A549 (cell line): ENCODE measurements around the gene PCDHGB5. TPM values are rescaled to one million over a fixed set of nuclear protein-coding genes. Genes with fewer than 3 reads are reported as not detected.
"Not testable (repeated sequence)": the region's sequence is repeated elsewhere in the genome, so short reads cannot be mapped to it uniquely, and the experiment has no call there.

Experiments used
- ATAC-seq, 2 experiments: fragments of 200-7000 bp in 1 of 2; fragments of >200 bp in 1 of 2; cut with Nextera tagmentation in 1 of 2; cut with Tn5 transposase in 1 of 2; 3 replicates each; pipeline versions ENCODE4 v1.8.0 to v1.9.1; 2018 to 2020; ENCODE audit warnings: mild to moderate bottlenecking in 1 of 2, moderate library complexity in 1 of 2
- CTCF ChIA-PET: fragments of 300-600 bp; sonication (Branson Sonifier 250); formaldehyde crosslinking; extraction: SDS; loops from one replicate; lab custom pipeline; 2021; ENCODE audit warnings: antibody characterized with exemption, inconsistent platforms; lab: Yijun Ruan, JAX
- POLR2A ChIA-PET: fragments of 350-600 bp; formaldehyde crosslinking; extraction: SDS; loops from one replicate; lab custom pipeline; 2021; ENCODE audit warnings: antibody characterized with exemption, inconsistent platforms; lab: Yijun Ruan, JAX
- DNase-seq, 2 experiments: peaks; one replicate each; pipeline versions ENCODE4 v3.0.0 to v3.0.0-alpha.2; 2011 to 2016; ENCODE audit warnings: low read depth in 1 of 2, low spot score in 1 of 2
- FAIRE-seq: peaks from 2 replicates; lab custom pipeline; 2011; peaks lifted over from hg19 to GRCh38; lab: Jason Lieb, UNC
- H3K27ac ChIP-seq, 2 experiments: fragments of >200 bp; sonication (Bioruptor Twin); formaldehyde crosslinking; 3 replicates each; pipeline ENCODE4 v1.5.1; 2016 to 2017
- H3K4me1 ChIP-seq: fragments of >200 bp; sonication (Bioruptor Twin); formaldehyde crosslinking; 3 replicates; pipeline ENCODE4 v1.6.1; 2016
- H3K4me2 ChIP-seq: fragments of >200 bp; sonication (Bioruptor Twin); formaldehyde crosslinking; 3 replicates; pipeline ENCODE4 v1.6.1; 2016
- H3K4me3 ChIP-seq: fragments of >200 bp; sonication (Bioruptor Twin); formaldehyde crosslinking; 3 replicates; pipeline ENCODE4 v1.5.1; 2016
- H3K9me3 ChIP-seq: fragments of >200 bp; sonication (Bioruptor Twin); formaldehyde crosslinking; 3 replicates; pipeline ENCODE4 v1.6.1; 2016
- CHD4 ChIP-seq: fragments of 200-600 bp; sonication (generic); IDR thresholded peaks from 2 replicates; pipeline ENCODE4 v1.6.1; 2016; ENCODE audit warnings: antibody characterized with exemption, mild to moderate bottlenecking, borderline replicate concordance
- EHF ChIP-seq: fragments of 250-450 bp; sonication (Bioruptor Pico); IDR thresholded peaks from 2 replicates; pipeline ENCODE4 v1.5.0; 2020; ENCODE audit warnings: mild to moderate bottlenecking
- EP300 ChIP-seq, 2 experiments: fragments of >200 bp; sonication (Bioruptor Twin); formaldehyde crosslinking; IDR thresholded peaks; 2 replicates in 1 of 2; 3 replicates in 1 of 2; pipeline ENCODE4 v1.6.1; 2016 to 2017
- ESRRA ChIP-seq: fragments of 150-350 bp; IDR thresholded peaks from 2 replicates; pipeline ENCODE4 v1.6.1; 2014; ENCODE audit warnings: mild to moderate bottlenecking, low read length, borderline replicate concordance
- FOSB ChIP-seq: fragments of 250-450 bp; sonication (Bioruptor Pico); IDR thresholded peaks from 2 replicates; pipeline ENCODE4 v1.5.0; 2020; ENCODE audit warnings: mild to moderate bottlenecking, moderate library complexity
- FOXS1 ChIP-seq: fragments of 250-450 bp; sonication (Bioruptor Pico); IDR thresholded peaks from 2 replicates; pipeline ENCODE4 v1.5.0; 2020; ENCODE audit warnings: mild to moderate bottlenecking, moderate library complexity
- GATA3 ChIP-seq: IDR thresholded peaks from 2 replicates; pipeline ENCODE4 v1.6.1; 2012; ENCODE audit warnings: borderline replicate concordance
- HEYL ChIP-seq: fragments of 250-450 bp; sonication (Bioruptor Pico); IDR thresholded peaks from 2 replicates; pipeline ENCODE4 v1.8.0; 2021; ENCODE audit warnings: mild to moderate bottlenecking, moderate library complexity
- HOXB5 ChIP-seq: fragments of 250-450 bp; sonication (Bioruptor Pico); IDR thresholded peaks from 2 replicates; pipeline ENCODE4 v1.5.0; 2020; ENCODE audit warnings: mild to moderate bottlenecking, moderate library complexity
- JUN ChIP-seq, 2 experiments: fragments of >200 bp; sonication (Bioruptor Twin); formaldehyde crosslinking; IDR thresholded peaks; 2 replicates in 1 of 2; 3 replicates in 1 of 2; pipeline ENCODE4 v1.6.1; 2016 to 2017
- NPAS2 ChIP-seq: fragments of 250-450 bp; sonication (Bioruptor Pico); IDR thresholded peaks from 2 replicates; pipeline ENCODE4 v1.8.0; 2022; ENCODE audit warnings: mild to moderate bottlenecking, moderate library complexity, borderline replicate concordance
- PHF8 ChIP-seq: fragments of 200-600 bp; sonication (generic); IDR thresholded peaks from 2 replicates; pipeline ENCODE4 v1.6.1; 2016; ENCODE audit warnings: low read depth, mild to moderate bottlenecking, antibody characterized with exemption, moderate library complexity, borderline replicate concordance
- RCOR1 ChIP-seq: fragments of 150-350 bp; IDR thresholded peaks from 2 replicates; pipeline ENCODE4 v1.6.1; 2014; ENCODE audit warnings: antibody characterized with exemption, low read length, low read depth
- RFX5 ChIP-seq: fragments of 450-650 bp; IDR thresholded peaks from 2 replicates; pipeline ENCODE4 v1.7.1; 2014; ENCODE audit warnings: antibody characterized with exemption, mild to moderate bottlenecking, moderate library complexity
- SMC3 ChIP-seq: fragments of >200 bp; sonication (Bioruptor Twin); formaldehyde crosslinking; IDR thresholded peaks from 3 replicates; pipeline ENCODE4 v1.6.1; 2018; ENCODE audit warnings: inconsistent platforms
- SREBF2 ChIP-seq: fragments of 450-650 bp; IDR thresholded peaks from 2 replicates; pipeline ENCODE4 v1.6.1; 2014; ENCODE audit warnings: mild to moderate bottlenecking, moderate library complexity
- ZC3H11A ChIP-seq: fragments of 450-650 bp; IDR thresholded peaks from 2 replicates; pipeline ENCODE4 v1.6.1; 2014; ENCODE audit warnings: antibody characterized with exemption, mild to moderate bottlenecking
- ZNF302 ChIP-seq: fragments of 250-450 bp; sonication (Bioruptor Pico); IDR thresholded peaks from 2 replicates; pipeline ENCODE4 v1.9.0; 2021; ENCODE audit warnings: inconsistent platforms, mild to moderate bottlenecking, moderate library complexity
- ZSCAN20 ChIP-seq: fragments of 250-450 bp; sonication (Bioruptor Pico); IDR thresholded peaks from 2 replicates; pipeline ENCODE4 v1.8.0; 2022; ENCODE audit warnings: mild to moderate bottlenecking, moderate library complexity
- WGBS: methylation state at CpG from one replicate; pipeline ENCODE4 v1.1.6; 2017; ENCODE audit errors: missing lambda C conversion rate; 5-methylcytosine and 5-hydroxymethylcytosine counted together
- polyA plus RNA-seq, 4 experiments: library from polyadenylated mRNA; depleted of rRNA in 3 of 4; stranded (reverse); fragments of >200 nt; fragmentation: RNase III in 1 of 4; extraction: RNeasy Plus Mini Kit Qiagen cat#74134 plus additional on column Dnase treatment in 1 of 4; gene quantifications; 2 replicates in 3 of 4; 3 replicates in 1 of 4; pipeline ENCODE4 v1.2.3, GENCODE V29; 2011 to 2017
- TF ChIP-seq, protein P1 (sequence below): IDR thresholded peaks from 2 replicates; pipeline ENCODE4 v1.6.1; 2012
- TF ChIP-seq, protein P2 (sequence below): fragments of 250-450 bp; sonication (Bioruptor Pico); IDR thresholded peaks from 2 replicates; pipeline ENCODE4 v1.5.0; 2021; ENCODE audit warnings: mild to moderate bottlenecking, moderate library complexity, borderline replicate concordance
- TF ChIP-seq, protein P3 (sequence below): IDR thresholded peaks from 2 replicates; pipeline ENCODE4 v1.6.1; 2012; ENCODE audit warnings: low read depth, borderline replicate concordance
- TF ChIP-seq, protein P4 (sequence below): fragments of 250-450 bp; sonication (Bioruptor Pico); IDR thresholded peaks from 2 replicates; pipeline ENCODE4 v1.5.0; 2020; ENCODE audit warnings: low read depth, mild to moderate bottlenecking, moderate library complexity

The PCDHGB5 gene
- polyA plus RNA-seq, 2 of the 4 experiments (the other 2 are of a cell fraction) = 1.9 to 3.2 TPM

DNA sequence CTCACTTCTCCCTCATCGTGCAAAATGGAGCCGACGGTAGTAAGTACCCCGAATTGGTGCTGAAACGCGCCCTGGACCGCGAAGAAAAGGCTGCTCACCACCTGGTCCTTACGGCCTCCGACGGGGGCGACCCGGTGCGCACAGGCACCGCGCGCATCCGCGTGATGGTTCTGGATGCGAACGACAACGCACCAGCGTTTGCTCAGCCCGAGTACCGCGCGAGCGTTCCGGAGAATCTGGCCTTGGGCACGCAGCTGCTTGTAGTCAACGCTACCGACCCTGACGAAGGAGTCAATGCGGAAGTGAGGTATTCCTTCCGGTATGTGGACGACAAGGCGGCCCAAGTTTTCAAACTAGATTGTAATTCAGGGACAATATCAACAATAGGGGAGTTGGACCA is 33.5 kb downstream of the PCDHGB5 start:
- FAIRE-seq (no peak), DNase-seq (no peak), ATAC-seq (no peak)
- H3K4me3 ChIP-seq = no peak overlapping the region
- no peak for TF ChIP-seq ESRRA
- TF ChIP-seq NPAS2 (CRISPR knock-in tag) = no peak
- no peak for TF ChIP-seq ZC3H11A
- TF ChIP-seq, protein P1, sequence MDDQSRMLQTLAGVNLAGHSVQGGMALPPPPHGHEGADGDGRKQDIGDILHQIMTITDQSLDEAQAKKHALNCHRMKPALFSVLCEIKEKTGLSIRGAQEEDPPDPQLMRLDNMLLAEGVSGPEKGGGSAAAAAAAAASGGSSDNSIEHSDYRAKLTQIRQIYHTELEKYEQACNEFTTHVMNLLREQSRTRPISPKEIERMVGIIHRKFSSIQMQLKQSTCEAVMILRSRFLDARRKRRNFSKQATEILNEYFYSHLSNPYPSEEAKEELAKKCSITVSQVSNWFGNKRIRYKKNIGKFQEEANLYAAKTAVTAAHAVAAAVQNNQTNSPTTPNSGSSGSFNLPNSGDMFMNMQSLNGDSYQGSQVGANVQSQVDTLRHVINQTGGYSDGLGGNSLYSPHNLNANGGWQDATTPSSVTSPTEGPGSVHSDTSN = no peak
- TF ChIP-seq ZNF302 = no peak
- TF ChIP-seq, protein P2, sequence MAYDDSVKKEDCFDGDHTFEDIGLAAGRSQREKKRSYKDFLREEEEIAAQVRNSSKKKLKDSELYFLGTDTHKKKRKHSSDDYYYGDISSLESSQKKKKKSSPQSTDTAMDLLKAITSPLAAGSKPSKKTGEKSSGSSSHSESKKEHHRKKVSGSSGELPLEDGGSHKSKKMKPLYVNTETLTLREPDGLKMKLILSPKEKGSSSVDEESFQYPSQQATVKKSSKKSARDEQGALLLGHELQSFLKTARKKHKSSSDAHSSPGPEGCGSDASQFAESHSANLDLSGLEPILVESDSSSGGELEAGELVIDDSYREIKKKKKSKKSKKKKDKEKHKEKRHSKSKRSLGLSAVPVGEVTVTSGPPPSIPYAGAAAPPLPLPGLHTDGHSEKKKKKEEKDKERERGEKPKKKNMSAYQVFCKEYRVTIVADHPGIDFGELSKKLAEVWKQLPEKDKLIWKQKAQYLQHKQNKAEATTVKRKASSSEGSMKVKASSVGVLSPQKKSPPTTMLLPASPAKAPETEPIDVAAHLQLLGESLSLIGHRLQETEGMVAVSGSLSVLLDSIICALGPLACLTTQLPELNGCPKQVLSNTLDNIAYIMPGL (CRISPR knock-in tag) = no peak
- H3K27ac ChIP-seq = no peak overlapping the region
- H3K4me2 ChIP-seq = no peak overlapping the region
- ChIA-PET POLR2A (no interaction called here), CTCF (interaction anchor here (1.1 to 1.3 kb wide), 2 partner anchors 40 to 136 kb away, joined by 3 read pairs; no protein-coding TSS in a partner anchor)
- peaks cover 59% of the 10 kb centered on the region for H3K9me3 ChIP-seq
- WGBS = 87% methylated on average over 37 of the region's 37 CpGs
- no peaks in the 10 kb centered on the region for H3K4me1 ChIP-seq

DNA sequence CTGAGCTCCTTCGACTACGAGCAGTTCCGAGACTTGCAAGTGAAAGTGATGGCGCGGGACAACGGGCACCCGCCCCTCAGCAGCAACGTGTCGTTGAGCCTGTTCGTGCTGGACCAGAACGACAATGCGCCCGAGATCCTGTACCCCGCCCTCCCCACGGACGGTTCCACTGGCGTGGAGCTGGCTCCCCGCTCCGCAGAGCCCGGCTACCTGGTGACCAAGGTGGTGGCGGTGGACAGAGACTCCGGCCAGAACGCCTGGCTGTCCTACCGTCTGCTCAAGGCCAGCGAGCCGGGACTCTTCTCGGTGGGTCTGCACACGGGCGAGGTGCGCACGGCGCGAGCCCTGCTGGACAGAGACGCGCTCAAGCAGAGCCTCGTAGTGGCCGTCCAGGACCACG is 34.6 kb downstream of the PCDHGB5 start:
- ATAC-seq, CTCF ChIA-PET, H3K27ac ChIP-seq, H3K4me3 ChIP-seq, H3K4me2 ChIP-seq, H3K4me1 ChIP-seq, POLR2A ChIA-PET, FAIRE-seq, DNase-seq: not testable (repeated sequence)
- 75% methylated on average over 26 of the region's 38 CpGs for WGBS
- H3K9me3 ChIP-seq = peaks cover 49% of the 10 kb centered on the region

DNA sequence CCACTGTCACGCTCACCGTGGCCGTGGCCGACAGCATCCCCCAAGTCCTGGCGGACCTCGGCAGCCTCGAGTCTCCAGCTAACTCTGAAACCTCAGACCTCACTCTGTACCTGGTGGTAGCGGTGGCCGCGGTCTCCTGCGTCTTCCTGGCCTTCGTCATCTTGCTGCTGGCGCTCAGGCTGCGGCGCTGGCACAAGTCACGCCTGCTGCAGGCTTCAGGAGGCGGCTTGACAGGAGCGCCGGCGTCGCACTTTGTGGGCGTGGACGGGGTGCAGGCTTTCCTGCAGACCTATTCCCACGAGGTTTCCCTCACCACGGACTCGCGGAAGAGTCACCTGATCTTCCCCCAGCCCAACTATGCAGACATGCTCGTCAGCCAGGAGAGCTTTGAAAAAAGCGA is 35.0 kb downstream of the PCDHGB5 start:
- CTCF ChIA-PET = interaction anchor here (0.7 kb wide), 1 partner anchor 125 kb away, joined by 3 read pairs; no protein-coding TSS in a partner anchor
- H3K4me1 ChIP-seq, FAIRE-seq, H3K4me2 ChIP-seq, DNase-seq, ATAC-seq, POLR2A ChIA-PET, H3K4me3 ChIP-seq, H3K27ac ChIP-seq: not testable (repeated sequence)
- H3K9me3 ChIP-seq = peaks cover 45% of the 10 kb centered on the region
- WGBS = 68% methylated on average over 24 of the region's 29 CpGs

DNA sequence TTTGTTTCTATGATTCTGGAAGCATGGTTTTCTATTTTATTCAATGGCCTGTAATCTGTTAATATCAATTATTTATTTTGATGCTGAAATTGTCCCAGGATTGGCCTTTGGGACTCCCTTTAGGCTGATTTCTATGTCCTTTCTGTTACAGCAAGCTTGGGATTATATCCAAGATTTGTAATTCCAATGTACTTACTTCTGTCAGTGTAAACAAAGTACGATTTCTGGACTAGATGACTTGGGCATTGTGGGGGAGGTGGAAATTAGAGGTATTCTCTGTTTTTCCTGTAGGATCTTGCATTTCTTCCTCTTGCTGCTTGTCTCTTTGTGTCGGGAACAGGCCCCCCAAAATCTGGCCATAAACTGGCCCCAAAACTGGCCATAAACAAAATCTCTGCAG is 36.3 kb downstream of the PCDHGB5 start:
- ATAC-seq (no peak), DNase-seq (no peak), FAIRE-seq (no peak)
- Histone ChIP-seq H3K4me1 (no peaks in the 10 kb centered on the region), H3K9me3 (peaks cover 36% of the 10 kb centered on the region), H3K4me3 (no peak overlapping the region), H3K27ac (no peak overlapping the region), H3K4me2 (no peak overlapping the region)
- no peak for TF ChIP-seq SREBF2
- no peak for TF ChIP-seq JUN (IDR thresholded peaks at IDR 0.05)
- no peak for TF ChIP-seq EP300 (IDR thresholded peaks at IDR 0.05)
- no peak for TF ChIP-seq HEYL (CRISPR knock-in tag)
- no peak for TF ChIP-seq EHF
- TF ChIP-seq CHD4 = no peak
- no peak for TF ChIP-seq SMC3
- TF ChIP-seq ZSCAN20 (CRISPR knock-in tag) = no peak
- TF ChIP-seq GATA3 = no peak
- no peak for TF ChIP-seq RFX5
- TF ChIP-seq PHF8 = no peak
- TF ChIP-seq, protein P3, sequence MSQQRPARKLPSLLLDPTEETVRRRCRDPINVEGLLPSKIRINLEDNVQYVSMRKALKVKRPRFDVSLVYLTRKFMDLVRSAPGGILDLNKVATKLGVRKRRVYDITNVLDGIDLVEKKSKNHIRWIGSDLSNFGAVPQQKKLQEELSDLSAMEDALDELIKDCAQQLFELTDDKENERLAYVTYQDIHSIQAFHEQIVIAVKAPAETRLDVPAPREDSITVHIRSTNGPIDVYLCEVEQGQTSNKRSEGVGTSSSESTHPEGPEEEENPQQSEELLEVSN = no peak
- no peak for TF ChIP-seq FOXS1 (CRISPR knock-in tag)
- TF ChIP-seq, protein P2 (CRISPR knock-in tag) = no peak
- no peak for TF ChIP-seq FOSB
- no peak for TF ChIP-seq RCOR1
- TF ChIP-seq, protein P4, sequence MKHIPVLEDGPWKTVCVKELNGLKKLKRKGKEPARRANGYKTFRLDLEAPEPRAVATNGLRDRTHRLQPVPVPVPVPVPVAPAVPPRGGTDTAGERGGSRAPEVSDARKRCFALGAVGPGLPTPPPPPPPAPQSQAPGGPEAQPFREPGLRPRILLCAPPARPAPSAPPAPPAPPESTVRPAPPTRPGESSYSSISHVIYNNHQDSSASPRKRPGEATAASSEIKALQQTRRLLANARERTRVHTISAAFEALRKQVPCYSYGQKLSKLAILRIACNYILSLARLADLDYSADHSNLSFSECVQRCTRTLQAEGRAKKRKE = no peak
- TF ChIP-seq HOXB5 (CRISPR knock-in tag) = no peak
- POLR2A ChIA-PET = no interaction called here
- CTCF ChIA-PET = no interaction called here
- WGBS = 2% methylated on average over 2 of the region's 2 CpGs
